Activated naive CD8-positive, alpha-beta T cell treated with anti-CD3 and anti-CD28 coated beads for 36 hours (primary cell): ENCODE data around the gene PAQR9. TPM values are rescaled to one million over a fixed set of nuclear protein-coding genes. Genes with fewer than 3 reads are reported as not detected.

Experiments used
- DNase-seq: peaks from one replicate; pipeline ENCODE4 v3.0.0; 2021
- H3K27ac Mint-ChIP-seq: one replicate; pipeline ENCODE4 v1.8.0; 2022; ENCODE audit warnings: mild to moderate bottlenecking, moderate library complexity, mixed read lengths
- H3K27me3 Mint-ChIP-seq: one replicate; pipeline ENCODE4 v1.8.0; 2022; ENCODE audit warnings: mild to moderate bottlenecking, mixed read lengths
- H3K36me3 Mint-ChIP-seq: one replicate; pipeline ENCODE4 v1.8.0; 2021; ENCODE audit warnings: mild to moderate bottlenecking, mixed read lengths
- H3K4me1 Mint-ChIP-seq: one replicate; pipeline ENCODE4 v1.8.0; 2021; ENCODE audit warnings: mixed read lengths
- H3K4me3 Mint-ChIP-seq: one replicate; pipeline ENCODE4 v1.8.0; 2022; ENCODE audit warnings: mild to moderate bottlenecking, moderate library complexity, mixed read lengths
- H3K9me3 Mint-ChIP-seq: one replicate; pipeline ENCODE4 v1.8.0; 2022; ENCODE audit warnings: mixed read lengths
- total RNA-seq, 2 experiments: library from RNA; stranded (reverse); gene quantifications; one replicate each; pipeline ENCODE4 v1.2.3, GENCODE V29; 2021

PAQR9 gene
- total RNA-seq, 2 experiments from 2014 or later = not detected

- H3K36me3 Mint-ChIP-seq = peaks cover 4% of the 10 kb centered on the region
- H3K4me1 Mint-ChIP-seq = no peaks in the 10 kb centered on the region
- H3K4me3 Mint-ChIP-seq = no peak overlapping the region
- peaks cover 6% of the 10 kb centered on the region for H3K9me3 Mint-ChIP-seq
- H3K27me3 Mint-ChIP-seq = peaks cover 29% of the 10 kb centered on the region
- no peak for DNase-seq
- H3K27ac Mint-ChIP-seq = no peak overlapping the region
These were observed 37.0 kb downstream of the PAQR9 start for GRCh38 chr3:142926368-142926944.

DNA sequence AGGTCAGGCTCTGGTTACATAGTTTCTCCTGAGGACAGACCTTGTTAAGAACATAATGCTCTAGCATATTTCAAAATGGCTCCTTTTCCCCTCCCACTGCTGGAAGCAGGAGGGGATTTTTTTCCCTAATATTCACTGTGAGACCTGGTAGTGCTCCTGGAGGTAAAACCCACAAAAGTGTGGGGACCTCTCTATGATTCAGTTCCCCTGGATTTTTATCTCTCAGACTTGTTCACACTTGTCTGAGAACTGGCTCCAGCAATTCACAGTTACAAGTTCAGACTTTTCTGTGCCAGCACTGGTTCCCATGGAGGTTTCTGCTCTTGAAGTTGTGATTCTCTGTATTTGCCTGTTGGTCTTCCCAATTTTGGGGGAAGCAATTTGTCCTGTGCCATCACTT is 38.3 kb downstream of the PAQR9 start:
- H3K36me3 Mint-ChIP-seq = peaks cover 4% of the 10 kb centered on the region
- peaks cover 6% of the 10 kb centered on the region for H3K9me3 Mint-ChIP-seq
- no peaks in the 10 kb centered on the region for H3K4me1 Mint-ChIP-seq
- H3K27me3 Mint-ChIP-seq = peaks cover 32% of the 10 kb centered on the region
- no peak for DNase-seq
- H3K27ac Mint-ChIP-seq = no peak overlapping the region
- H3K4me3 Mint-ChIP-seq = no peak overlapping the region

GRCh38 chr3:142923694-142924093 is 39.8 kb downstream of the PAQR9 start:
- no peak overlapping the region for H3K27ac Mint-ChIP-seq
- no peak overlapping the region for H3K4me3 Mint-ChIP-seq
- peaks cover 4% of the 10 kb centered on the region for H3K36me3 Mint-ChIP-seq
- peaks cover 33% of the 10 kb centered on the region for H3K27me3 Mint-ChIP-seq
- peaks cover 6% of the 10 kb centered on the region for H3K9me3 Mint-ChIP-seq
- H3K4me1 Mint-ChIP-seq = no peaks in the 10 kb centered on the region
- no peak for DNase-seq

DNA sequence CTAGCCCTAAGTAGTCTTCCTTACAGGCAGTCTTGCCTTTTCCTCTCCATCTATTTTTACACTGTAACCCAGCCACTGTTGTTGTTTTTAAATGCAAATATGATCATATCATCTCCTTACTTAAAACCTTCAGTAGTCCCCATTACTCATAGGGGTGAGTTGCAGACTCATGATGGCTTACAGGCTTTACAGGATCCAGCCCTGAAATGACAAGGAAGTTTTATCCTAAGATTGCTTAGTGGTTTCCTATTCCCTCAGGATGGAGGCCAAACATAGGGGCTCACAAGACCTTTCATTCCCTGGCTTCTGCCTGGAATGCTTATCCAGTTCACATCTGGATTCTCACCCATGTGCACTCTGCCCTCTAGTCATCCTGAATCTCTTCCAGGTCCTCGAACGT is 46.9 kb downstream of the PAQR9 start:
- peaks cover 15% of the 10 kb centered on the region for H3K27me3 Mint-ChIP-seq
- DNase-seq = no peak
- no peak overlapping the region for H3K27ac Mint-ChIP-seq
- no peaks in the 10 kb centered on the region for H3K4me1 Mint-ChIP-seq
- H3K9me3 Mint-ChIP-seq = no peaks in the 10 kb centered on the region
- no peaks in the 10 kb centered on the region for H3K36me3 Mint-ChIP-seq
- no peak overlapping the region for H3K4me3 Mint-ChIP-seq

DNA sequence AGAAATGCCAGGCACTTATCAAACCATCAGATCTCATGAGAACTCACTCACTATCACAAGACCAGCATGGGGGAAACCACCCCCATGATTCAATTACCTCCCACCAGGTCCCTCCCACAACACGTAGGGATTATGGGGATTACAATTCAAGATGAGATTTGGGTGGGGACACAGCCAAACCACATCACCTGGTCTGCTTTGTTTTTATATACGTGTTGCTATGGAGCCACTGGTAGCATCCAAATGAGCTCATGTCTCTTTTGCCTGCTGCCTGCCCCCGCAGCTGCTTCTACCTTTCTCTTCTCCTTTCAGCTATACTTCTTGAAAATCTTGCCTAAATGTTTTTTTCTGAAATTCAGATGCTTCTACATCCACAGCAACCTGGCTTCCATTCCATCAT is 47.8 kb downstream of the PAQR9 start:
- DNase-seq = no peak
- Mint-ChIP-seq H3K4me1 (no peaks in the 10 kb centered on the region), H3K4me3 (no peak overlapping the region), H3K27me3 (peaks cover 17% of the 10 kb centered on the region), H3K9me3 (no peaks in the 10 kb centered on the region), H3K36me3 (no peaks in the 10 kb centered on the region), H3K27ac (no peak overlapping the region)

DNA sequence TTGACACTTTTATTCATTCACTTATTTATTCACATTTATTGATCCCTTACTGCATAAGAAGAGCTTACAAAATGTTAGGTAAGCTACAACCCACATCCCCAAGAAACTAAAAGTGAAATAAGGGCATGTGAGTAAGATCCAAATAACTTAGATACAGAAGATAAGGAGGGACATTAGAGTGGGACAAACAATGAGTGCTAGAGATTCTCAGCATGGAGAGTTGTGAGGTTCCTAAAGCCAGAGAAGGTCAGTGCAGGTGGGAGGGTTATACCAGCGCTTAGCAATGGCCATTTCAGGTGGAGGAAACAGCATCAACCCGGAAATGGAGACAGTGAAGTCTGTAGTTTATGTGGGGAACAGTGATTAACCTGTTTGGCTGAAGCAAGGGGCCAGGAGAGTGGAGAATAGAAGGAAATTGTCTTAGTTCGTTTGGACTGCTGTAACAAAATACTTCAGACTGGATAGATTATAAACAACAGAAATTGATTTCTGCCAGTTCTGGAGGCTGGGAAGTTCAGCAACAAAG is 49.1 kb downstream of the PAQR9 start:
- H3K27me3 Mint-ChIP-seq = peaks cover 17% of the 10 kb centered on the region
- H3K27ac Mint-ChIP-seq = no peak overlapping the region
- no peak overlapping the region for H3K4me3 Mint-ChIP-seq
- no peaks in the 10 kb centered on the region for H3K4me1 Mint-ChIP-seq
- DNase-seq = no peak
- H3K36me3 Mint-ChIP-seq = no peaks in the 10 kb centered on the region
- no peaks in the 10 kb centered on the region for H3K9me3 Mint-ChIP-seq

- Mint-ChIP-seq H3K27me3 (peaks cover 14% of the 10 kb centered on the region), H3K27ac (no peak overlapping the region), H3K4me3 (no peak overlapping the region), H3K36me3 (no peaks in the 10 kb centered on the region), H3K9me3 (no peaks in the 10 kb centered on the region), H3K4me1 (no peaks in the 10 kb centered on the region)
- DNase-seq = no peak
These were observed 50.0 kb downstream of the PAQR9 start for GRCh38 chr3:142913432-142913831.

- Mint-ChIP-seq H3K27ac (no peak overlapping the region), H3K4me3 (no peak overlapping the region), H3K4me1 (no peaks in the 10 kb centered on the region), H3K9me3 (no peaks in the 10 kb centered on the region), H3K27me3 (peaks cover 11% of the 10 kb centered on the region), H3K36me3 (no peaks in the 10 kb centered on the region)
- DNase-seq = no peak
These were observed 50.9 kb downstream of the PAQR9 start for GRCh38 chr3:142912402-142913172.

Other genes starting within 250 kb of the PAQR9 start
- gene TRPC1, start 239.6 kb downstream of the PAQR9 start, total RNA-seq = 1 to 10 TPM; 1.5 to 2.1 TPM
- 1 to 10 TPM; 1.3 to 2.0 TPM for gene PCOLCE2, start 74.6 kb downstream of the PAQR9 start, total RNA-seq
- 100 to 1,000 TPM; 201 to 209 TPM for gene U2SURP, start 37.9 kb upstream of the PAQR9 start, total RNA-seq
- 10 to 100 TPM; 12.0 to 13.2 TPM for gene CHST2, start 156.1 kb upstream of the PAQR9 start, total RNA-seq